Body of pancreas (tissue), 4 donors: ENCODE data around the gene ADORA2A.

ENCODE experiments used
- CTCF ChIP-seq, 7 experiments: fragments of 450-650 bp in 4 of 7; fragments of 200-600 bp in 3 of 7; sonication (generic) in 3 of 7; IDR thresholded peaks; one replicate each; pipeline ENCODE4 v1.5.1; 2016 to 2019; ENCODE audit warnings: antibody characterized with exemption in 7 of 7
- POLR2A ChIP-seq, 3 donors: fragments of 450-650 bp; IDR thresholded peaks; one replicate each; pipeline ENCODE4 v1.6.1; 2016; ENCODE audit warnings: antibody characterized with exemption in 3 of 3, mild to moderate bottlenecking in 2 of 3

- no peak for TF ChIP-seq CTCF (IDR thresholded peaks at IDR 0.05)
- no peak for TF ChIP-seq POLR2A (IDR thresholded peaks at IDR 0.05)
These were observed 35.6 kb upstream of the ADORA2A start for GRCh38 chr22:24391836-24392217.
